ENCODE data around the gene B4GAT1. TPM values are rescaled to one million over a fixed set of nuclear protein-coding genes. Genes with fewer than 3 reads are reported as not detected.
A peak's percentile ranks its signal among the peaks of the same experiment; 100 is the strongest.

Gene B4GAT1
- total RNA-seq, 6 donors from 2014 or later = 15.7 to 48.9 (median 27.4) TPM

- Histone ChIP-seq H3K27me3 (no peaks in the 10 kb centered on the region), H3K36me3 (peaks cover 20 to 48% (median 40%) of the 10 kb centered on the region in 4 donors), H3K4me3 (no peak overlapping the region), H3K27ac (no peak overlapping the region), H3K9me3 (no peaks in the 10 kb centered on the region), H3K4me1 (peaks cover 33 to 45% (median 39%) of the 10 kb centered on the region in 4 donors)
- ATAC-seq (ENCODE audit: low FRiP score in 2 of 2) (no peak), DNase-seq (no peak)
- WGBS, 2 donors = 91 to 96% methylated on average over 8 of the region's 8 CpGs
- no peak for TF ChIP-seq CTCF (IDR thresholded peaks at IDR 0.05)
- TF ChIP-seq POLR2A (IDR thresholded peaks at IDR 0.05) = no peak
- no peak for TF ChIP-seq EP300 (IDR thresholded peaks at IDR 0.05)
- TF ChIP-seq POLR2AphosphoS5 (IDR thresholded peaks at IDR 0.05) = no peak
Measured at GRCh38 chr11:66343176-66343575, 4.3 kb downstream of the B4GAT1 start.

DNA sequence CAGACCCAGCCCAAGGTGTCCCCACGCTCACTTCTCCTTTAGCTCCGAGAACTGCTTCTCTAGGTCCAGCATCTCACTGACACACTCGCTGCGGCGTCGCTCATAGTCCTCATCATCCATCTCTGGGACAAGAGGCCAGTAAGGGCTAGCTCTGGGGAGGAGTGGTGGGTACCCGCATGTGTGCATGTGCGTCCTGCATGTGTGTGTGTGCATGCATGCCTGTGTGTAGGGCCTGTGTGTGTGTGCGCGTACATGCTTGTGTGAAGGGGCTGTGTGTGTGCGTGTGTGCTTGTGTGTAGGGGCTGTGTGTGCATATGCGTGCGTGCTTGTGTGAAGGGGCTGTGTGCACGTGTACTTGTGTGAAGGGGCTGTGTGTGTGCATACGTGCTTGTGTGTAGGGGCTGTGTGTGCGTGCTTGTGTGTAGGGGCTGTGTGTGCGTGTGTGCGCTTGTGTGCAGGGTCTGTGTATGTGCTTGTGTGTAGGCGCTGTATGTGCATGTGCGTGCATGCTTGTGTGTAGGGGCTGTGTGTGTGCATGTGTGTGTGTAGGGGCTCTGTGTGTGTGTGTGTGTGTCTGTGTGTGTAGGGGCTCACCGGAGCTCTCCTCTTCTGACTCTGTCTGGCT is 5.8 kb downstream of the B4GAT1 start:
- TF ChIP-seq EP300 (IDR thresholded peaks at IDR 0.05) (no peak), POLR2AphosphoS5 (IDR thresholded peaks at IDR 0.05) (no peak), POLR2A (IDR thresholded peaks at IDR 0.05) (no peak), CTCF (IDR thresholded peaks at IDR 0.05) (no peak)
- ATAC-seq (ENCODE audit: low FRiP score in 2 of 2) = no peak
- WGBS, 2 donors = 92 to 93% methylated on average over 21 of the region's 21 CpGs
- Histone ChIP-seq H3K4me3 (no peak overlapping the region), H3K4me1 (peaks cover 32 to 42% (median 34%) of the 10 kb centered on the region in 4 donors), H3K27me3 (no peaks in the 10 kb centered on the region), H3K27ac (no peak overlapping the region), H3K36me3 (peaks cover 20 to 59% (median 50%) of the 10 kb centered on the region in 4 donors), H3K9me3 (no peaks in the 10 kb centered on the region)
- DNase-seq = no peak

DNA sequence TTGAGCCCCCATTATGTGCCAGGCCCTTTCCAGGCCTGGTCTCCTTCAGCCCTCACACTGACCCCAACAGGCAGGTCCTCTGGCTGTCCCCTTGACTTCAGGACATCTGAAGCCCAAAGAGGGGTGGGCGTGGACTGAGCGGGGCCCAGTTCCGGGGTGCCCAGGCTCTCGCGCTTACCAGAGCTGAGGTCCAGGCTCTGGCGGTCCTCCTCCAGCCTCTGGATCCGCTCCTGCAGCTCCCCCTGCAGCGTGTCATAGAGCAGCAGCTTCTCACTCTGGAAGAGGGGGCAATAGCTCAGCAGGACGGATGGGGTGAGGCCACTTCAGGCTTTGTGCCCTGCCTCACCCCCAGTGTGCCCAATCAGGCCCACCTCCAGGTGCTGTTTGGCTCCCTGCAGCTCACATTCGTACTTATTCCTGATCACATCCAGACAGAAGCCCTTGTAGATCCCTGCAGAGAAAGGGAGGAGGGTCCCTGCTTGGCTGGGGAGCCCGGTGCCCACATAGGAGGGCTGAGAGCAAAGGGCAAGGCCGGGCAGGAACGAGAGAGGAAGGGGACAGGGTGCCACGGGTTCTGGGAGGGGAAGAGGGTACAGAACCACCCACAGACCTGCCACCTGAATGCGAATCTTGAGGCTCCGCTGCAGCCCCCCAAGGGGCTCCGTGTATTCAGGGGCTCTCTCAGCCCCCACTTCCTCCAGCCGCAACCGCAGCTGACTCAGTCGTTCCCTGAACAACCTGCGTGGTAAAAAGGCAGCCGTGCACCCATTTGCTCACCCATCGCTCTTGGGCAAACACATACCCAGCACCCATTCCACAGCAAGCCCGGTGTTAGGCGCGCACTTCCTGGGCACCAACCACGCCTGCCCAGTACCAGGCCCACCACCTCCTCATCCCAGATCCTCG is 6.6 kb downstream of the B4GAT1 start:
- H3K27ac ChIP-seq = no peak overlapping the region
- H3K27me3 ChIP-seq = no peaks in the 10 kb centered on the region
- no peak for ATAC-seq (ENCODE audit: low FRiP score in 2 of 2)
- no peak overlapping the region for H3K4me3 ChIP-seq
- 90 to 94% methylated on average over 18 to 28 of the region's 28 CpGs for WGBS, 2 donors
- H3K9me3 ChIP-seq = no peaks in the 10 kb centered on the region
- H3K36me3 ChIP-seq = peaks cover 20 to 59% (median 50%) of the 10 kb centered on the region in 4 donors
- peak in 1 of 2 donors; percentile 58 for DNase-seq
- TF ChIP-seq CTCF (IDR thresholded peaks at IDR 0.05) = no peak
- no peak for TF ChIP-seq POLR2AphosphoS5 (IDR thresholded peaks at IDR 0.05)
- TF ChIP-seq POLR2A (IDR thresholded peaks at IDR 0.05) = no peak
- no peak for TF ChIP-seq EP300 (IDR thresholded peaks at IDR 0.05)
- H3K4me1 ChIP-seq = peaks cover 32 to 42% (median 34%) of the 10 kb centered on the region in 4 donors

DNA sequence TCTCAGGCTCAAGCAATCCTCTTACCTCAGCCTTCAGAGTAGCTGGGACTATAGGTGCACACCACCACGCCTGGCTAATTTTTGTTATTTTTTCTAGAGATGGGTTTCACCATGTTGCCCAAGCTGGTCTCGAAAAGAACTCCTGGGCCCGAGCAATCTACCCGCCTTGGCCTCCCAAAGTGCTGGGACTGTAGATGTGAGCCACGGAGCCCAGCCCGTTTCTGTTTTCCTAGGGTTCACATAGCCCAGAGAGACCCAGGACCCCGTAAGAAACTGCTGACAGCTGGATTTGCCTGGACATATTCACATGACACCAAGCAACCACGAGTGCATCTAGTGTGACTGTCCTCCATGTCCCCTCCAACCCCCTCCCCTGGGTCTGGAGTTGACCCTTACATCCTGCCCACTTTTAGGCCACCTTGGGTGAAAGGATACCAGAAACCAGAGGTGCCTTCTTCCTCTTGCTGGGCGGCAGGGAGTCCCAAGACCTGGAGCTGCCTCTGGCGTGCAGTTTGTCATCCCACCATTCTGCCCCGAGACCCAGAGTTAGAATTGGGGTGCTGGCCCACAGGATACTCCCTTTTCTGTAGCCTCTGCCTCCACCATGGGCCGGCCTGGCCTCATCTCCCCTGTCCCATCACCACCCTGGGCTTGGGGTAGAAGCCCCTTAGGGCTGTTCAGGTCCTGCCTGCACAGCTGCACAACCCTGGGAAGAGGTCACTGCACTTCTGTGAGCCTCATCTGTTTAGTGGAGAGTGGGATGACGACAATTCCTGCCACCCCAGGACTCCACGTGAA is 7.5 kb downstream of the B4GAT1 start:
- DNase-seq = no peak
- 77 to 80% methylated on average over 11 to 13 of the region's 14 CpGs for WGBS, 2 donors

More for the DNA sequence above, 7.5 kb downstream of the B4GAT1 start:
- ATAC-seq (ENCODE audit: low FRiP score in 2 of 2) = no peak
- peaks cover 20 to 59% (median 50%) of the 10 kb centered on the region in 4 donors for H3K36me3 ChIP-seq
- H3K27ac ChIP-seq = no peak overlapping the region
- H3K4me1 ChIP-seq = peaks cover 34 to 44% (median 36%) of the 10 kb centered on the region in 4 donors
- H3K27me3 ChIP-seq = no peaks in the 10 kb centered on the region
- TF ChIP-seq CTCF (IDR thresholded peaks at IDR 0.05) (no peak), EP300 (IDR thresholded peaks at IDR 0.05) (no peak), POLR2A (IDR thresholded peaks at IDR 0.05) (no peak), POLR2AphosphoS5 (IDR thresholded peaks at IDR 0.05) (no peak)
- no peaks in the 10 kb centered on the region for H3K9me3 ChIP-seq
- H3K4me3 ChIP-seq = no peak overlapping the region

Data from upper lobe of left lung (tissue), 6 donors.